Adrenal gland (tissue), 5 donors: ENCODE data around the gene CNTLN.

Experiments used
- CTCF ChIP-seq, 6 experiments: fragments of 450-650 bp in 4 of 6; fragments of 200-600 bp in 2 of 6; sonication (generic) in 1 of 6; IDR thresholded peaks; 1 replicate in 5 of 6; 2 replicates in 1 of 6; pipeline versions ENCODE4 v1.5.1 to v1.8.0; 2016 to 2021; ENCODE audit warnings: antibody characterized with exemption in 6 of 6, mild to moderate bottlenecking in 2 of 6, moderate library complexity in 1 of 6
- POLR2A ChIP-seq, 2 donors: fragments of 450-650 bp; IDR thresholded peaks; one replicate each; pipeline ENCODE4 v1.6.1; 2017; ENCODE audit warnings: antibody characterized with exemption in 2 of 2, mild to moderate bottlenecking in 2 of 2, moderate library complexity in 1 of 2
- donor health status: DM: no; HTN: no; CAD: no.

GRCh38 chr9:17204611-17205152 lies 69.8 kb downstream of the CNTLN start:
- TF ChIP-seq POLR2A (IDR thresholded peaks at IDR 0.05): no peak
- TF ChIP-seq CTCF (IDR thresholded peaks at IDR 0.05): no peak
